Kidney (tissue), 14 donors: ENCODE data around the gene CPS1. TPM values are rescaled to one million over a fixed set of nuclear protein-coding genes. Genes with fewer than 3 reads are reported as not detected.
A peak's percentile ranks its signal among the peaks of the same experiment; 100 is the strongest.

ENCODE experiments used
- DNase-seq, 5 donors: peaks; one replicate each; pipeline ENCODE4 v3.0.0-alpha.2; 2013 to 2020
- FAIRE-seq: peaks from 2 replicates; lab custom pipeline; 2012; peaks lifted over from hg19 to GRCh38; lab: Jason Lieb, UNC
- H3K27ac ChIP-seq, 2 donors: one replicate each; pipeline ENCODE4 v1.7.0; 2013; ENCODE audit warnings: low read depth in 2 of 2, low read length in 2 of 2, inconsistent platforms in 1 of 2
- H3K27me3 ChIP-seq: one replicate; pipeline ENCODE4 v1.7.1; 2013; ENCODE audit warnings: low read length, inconsistent platforms; ENCODE audit not compliant: control insufficient read depth, insufficient read depth
- H3K36me3 ChIP-seq, 3 donors: one replicate each; pipeline versions ENCODE4 v1.7.0 to v1.7.1; 2013; ENCODE audit warnings: low read length in 3 of 3, control low read depth in 1 of 3, inconsistent platforms in 1 of 3; ENCODE audit not compliant: insufficient read depth in 3 of 3, control insufficient read depth in 2 of 3
- H3K4me1 ChIP-seq, 3 donors: one replicate each; pipeline versions ENCODE4 v1.7.0 to v1.7.1; 2013; ENCODE audit warnings: low read length in 3 of 3, inconsistent platforms in 1 of 3, low read depth in 1 of 3; ENCODE audit not compliant: control insufficient read depth in 2 of 3, insufficient read depth in 2 of 3
- H3K4me3 ChIP-seq, 3 donors: one replicate each; pipeline versions ENCODE4 v1.7.0 to v1.8.1; 2013; ENCODE audit warnings: low read length in 3 of 3, control low read depth in 1 of 3, inconsistent platforms in 1 of 3
- H3K9ac ChIP-seq, 3 donors: one replicate each; pipeline versions ENCODE4 v1.7.0 to v1.7.1; 2013; ENCODE audit warnings: low read length in 3 of 3, control low read depth in 1 of 3, inconsistent platforms in 1 of 3
- H3K9me3 ChIP-seq, 3 donors: one replicate each; pipeline versions ENCODE4 v1.7.0 to v1.7.1; 2013; ENCODE audit warnings: low read length in 3 of 3, control low read depth in 1 of 3, inconsistent platforms in 1 of 3; ENCODE audit not compliant: control insufficient read depth in 2 of 3, insufficient read depth in 1 of 3
- intact Hi-C: fragments of 100-400 bp; cut with DNase I; formaldehyde crosslinking; loops from one replicate; pipeline ENCODE4 v1.11.1; 2022
- polyA plus RNA-seq: library from polyadenylated mRNA; stranded (reverse); fragments of 350-450 nt; fragmentation: Illumina TruSeq; extraction: RNeasy Lipid Tissue Mini Kit (QIAGEN cat#74804); gene quantifications from one replicate; pipeline ENCODE4 v1.2.3, GENCODE V29; 2014; ENCODE audit warnings: low read depth, low replicate concordance; ENCODE audit not compliant: insufficient read depth
- total RNA-seq: library from RNA; stranded (reverse); fragmentation: NEBNext Ultra II Directional; extraction: Animal tissue kit (Norgen Biotek cat#: 25700); gene quantifications from one replicate; pipeline ENCODE4 v1.2.1, GENCODE V29; 2021
- TF ChIP-seq, protein P1 (sequence below): IDR thresholded peaks from 3 replicates; pipeline ENCODE4 v1.5.1; 2012; ENCODE audit warnings: mild to moderate bottlenecking, moderate library complexity, borderline replicate concordance; ENCODE audit not compliant: insufficient read depth; ENCODE audit errors: extremely low read depth
- donor health status: control.
- donor health status: control.
- donor health status: control.
- donor health status: control.
- donor health status: control.
- donor health status: DM: yes; HTN: yes; CAD: no.
- donor health status: Normal renal cell carcinoma (clear cell type).

The CPS1 gene
- total and polyA plus RNA-seq, 2 donors from 2014 or later, result 6.7 TPM

DNA sequence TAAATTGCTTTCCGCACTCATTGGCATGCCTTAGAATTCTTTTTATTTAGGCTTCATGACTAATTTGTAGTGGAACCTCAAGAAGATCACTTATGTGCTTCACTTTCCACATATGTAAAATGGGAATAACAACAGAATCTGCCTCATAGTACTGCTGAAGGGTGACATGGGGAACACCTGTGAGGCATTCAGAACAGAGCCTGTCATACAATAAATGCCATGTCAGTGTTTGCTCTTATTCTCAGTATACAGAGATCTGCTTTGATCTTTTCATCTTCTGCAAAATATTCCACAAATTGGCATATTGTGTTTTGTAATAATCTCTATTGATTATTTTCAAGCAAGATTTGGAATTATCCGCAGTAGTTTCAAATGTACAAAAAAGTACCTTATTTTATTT lies 17.4 kb upstream of the CPS1 start:
- Histone ChIP-seq H3K27me3 (no peaks in the 10 kb centered on the region), H3K9me3 (no peaks in the 10 kb centered on the region), H3K4me3 (no peak overlapping the region), H3K36me3 (no peaks in the 10 kb centered on the region), H3K9ac (no peak overlapping the region), H3K4me1 (peaks cover 0 to 4% (median 3%) of the 10 kb centered on the region in 3 donors), H3K27ac (no peak overlapping the region)
- intact Hi-C loops, result no loop called here
- no peak for DNase-seq
- TF ChIP-seq, protein P1, sequence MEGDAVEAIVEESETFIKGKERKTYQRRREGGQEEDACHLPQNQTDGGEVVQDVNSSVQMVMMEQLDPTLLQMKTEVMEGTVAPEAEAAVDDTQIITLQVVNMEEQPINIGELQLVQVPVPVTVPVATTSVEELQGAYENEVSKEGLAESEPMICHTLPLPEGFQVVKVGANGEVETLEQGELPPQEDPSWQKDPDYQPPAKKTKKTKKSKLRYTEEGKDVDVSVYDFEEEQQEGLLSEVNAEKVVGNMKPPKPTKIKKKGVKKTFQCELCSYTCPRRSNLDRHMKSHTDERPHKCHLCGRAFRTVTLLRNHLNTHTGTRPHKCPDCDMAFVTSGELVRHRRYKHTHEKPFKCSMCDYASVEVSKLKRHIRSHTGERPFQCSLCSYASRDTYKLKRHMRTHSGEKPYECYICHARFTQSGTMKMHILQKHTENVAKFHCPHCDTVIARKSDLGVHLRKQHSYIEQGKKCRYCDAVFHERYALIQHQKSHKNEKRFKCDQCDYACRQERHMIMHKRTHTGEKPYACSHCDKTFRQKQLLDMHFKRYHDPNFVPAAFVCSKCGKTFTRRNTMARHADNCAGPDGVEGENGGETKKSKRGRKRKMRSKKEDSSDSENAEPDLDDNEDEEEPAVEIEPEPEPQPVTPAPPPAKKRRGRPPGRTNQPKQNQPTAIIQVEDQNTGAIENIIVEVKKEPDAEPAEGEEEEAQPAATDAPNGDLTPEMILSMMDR, result no peak
- no peak for FAIRE-seq

DNA sequence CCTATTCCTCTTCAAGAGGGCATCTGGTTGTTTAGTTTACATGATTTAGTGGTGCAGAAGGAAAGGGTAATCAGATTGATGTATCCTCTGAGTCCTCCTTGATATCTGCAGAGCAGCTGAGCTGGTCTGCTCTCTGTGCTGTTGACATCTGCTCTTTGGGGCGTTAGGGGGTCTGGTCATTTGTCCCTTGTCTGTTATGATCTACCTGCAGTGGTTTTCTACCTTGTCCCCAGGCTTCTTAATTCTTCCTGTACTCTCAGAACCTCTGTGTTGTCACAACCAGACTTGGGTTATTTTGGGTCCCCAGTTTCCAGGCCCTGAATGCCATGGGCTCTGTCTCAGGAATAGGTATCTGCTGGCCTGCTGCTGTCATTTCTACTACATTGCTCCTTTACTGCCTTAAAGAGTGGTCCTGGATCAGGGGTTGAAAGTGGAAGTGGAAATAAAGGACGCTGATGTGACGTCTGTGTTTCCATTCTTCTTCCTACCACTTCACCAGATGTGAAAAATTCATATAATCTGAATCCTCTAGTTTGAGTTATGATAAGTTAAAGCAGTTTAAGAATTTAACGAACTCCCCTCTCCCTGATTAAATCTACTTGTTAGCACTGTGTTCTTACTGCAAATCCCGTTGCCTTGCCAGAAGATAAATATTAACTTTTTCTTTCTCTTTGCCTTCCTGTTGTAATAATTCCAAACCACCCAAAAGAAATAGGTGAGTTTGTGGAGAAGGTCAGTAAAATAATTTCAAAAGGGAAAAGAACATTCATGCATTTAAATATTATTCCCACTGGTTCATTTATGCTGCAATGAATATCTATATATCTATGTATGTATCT lies 16.6 kb upstream of the CPS1 start:
- H3K27me3 ChIP-seq, result no peaks in the 10 kb centered on the region
- FAIRE-seq, result peak; percentile 53
- intact Hi-C loops, result no loop called here
- TF ChIP-seq, protein P1, result no peak
- peaks cover 0 to 4% (median 3%) of the 10 kb centered on the region in 3 donors for H3K4me1 ChIP-seq
- no peak overlapping the region for H3K27ac ChIP-seq
- no peak overlapping the region for H3K9ac ChIP-seq
- H3K36me3 ChIP-seq, result no peaks in the 10 kb centered on the region
- peak overlapping the region in 2 of 3 donors; percentile 24 to 36 for H3K4me3 ChIP-seq
- DNase-seq, result no peak
- H3K9me3 ChIP-seq, result no peaks in the 10 kb centered on the region

DNA sequence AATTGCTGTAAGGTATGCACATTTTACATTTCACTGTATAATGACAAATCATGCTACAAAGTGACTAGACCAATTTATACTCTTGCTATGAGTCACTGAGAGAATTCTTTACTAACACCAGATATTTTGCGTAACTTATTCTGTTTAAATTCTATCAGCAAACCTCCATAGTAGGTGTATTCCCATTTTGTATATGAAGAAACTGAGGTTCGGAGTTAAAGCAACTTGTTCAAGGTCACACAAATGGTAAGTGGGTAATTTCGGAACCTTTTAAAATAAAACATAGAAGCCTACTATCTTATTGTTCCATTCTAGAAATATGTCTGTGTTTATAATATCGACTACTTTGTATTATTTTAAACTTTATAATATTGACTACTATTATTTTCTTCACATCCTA lies 15.9 kb upstream of the CPS1 start:
- H3K9ac ChIP-seq, result no peak overlapping the region
- DNase-seq, result no peak
- no peak overlapping the region for H3K4me3 ChIP-seq
- TF ChIP-seq, protein P1, result no peak
- H3K9me3 ChIP-seq, result no peaks in the 10 kb centered on the region
- no peak for FAIRE-seq
- H3K4me1 ChIP-seq, result peaks cover 0 to 4% (median 3%) of the 10 kb centered on the region in 3 donors
- H3K27me3 ChIP-seq, result no peaks in the 10 kb centered on the region
- H3K27ac ChIP-seq, result no peak overlapping the region
- intact Hi-C loops, result no loop called here
- no peaks in the 10 kb centered on the region for H3K36me3 ChIP-seq
